OCI-LY7 (cell line): ENCODE data around the gene KCNQ1. TPM values are rescaled to one million over a fixed set of nuclear protein-coding genes. Genes with fewer than 3 reads are reported as not detected.

Experiments used
- BruUV-seq: library from RNA; stranded (reverse); fragments of 400-500 nt; replicated peaks from 2 replicates; lab custom pipeline; 2021; lab: Mats Ljungman, UMichigan
- CTCF ChIA-PET: fragments of 300-600 bp; sonication (Branson Sonifier 250); formaldehyde crosslinking; loops from one replicate; lab custom pipeline; 2022; ENCODE audit warnings: antibody characterized with exemption; ENCODE audit not compliant: unreplicated experiment; lab: Charles Lee
- POLR2A ChIA-PET: fragments of 300-600 bp; sonication (Branson Sonifier 250); formaldehyde crosslinking; loops from one replicate; lab custom pipeline; 2022; ENCODE audit warnings: antibody characterized with exemption; lab: Charles Lee
- DNase-seq: peaks from one replicate; pipeline ENCODE4 v3.0.0-alpha.2; 2015; ENCODE audit warnings: low spot score
- H2AFZ ChIP-seq: fragments of 200-600 bp; sonication (generic), shearing (Covaris generic); 2 replicates; pipeline ENCODE4 v1.6.1; 2014; ENCODE audit warnings: mild to moderate bottlenecking, antibody characterized with exemption, low read length, moderate library complexity
- H3K27ac ChIP-seq: fragments of 200-600 bp; sonication (generic); 2 replicates; pipeline ENCODE4 v1.5.1; 2014; ENCODE audit warnings: mixed run types, low read depth, mild to moderate bottlenecking, moderate library complexity, low read length, inconsistent platforms; ENCODE audit not compliant: poor library complexity, severe bottlenecking
- H3K36me3 ChIP-seq: fragments of 200-600 bp; sonication (generic); 2 replicates; pipeline ENCODE4 v1.6.1; 2014; ENCODE audit warnings: mild to moderate bottlenecking, antibody characterized with exemption, low read length, moderate library complexity, mixed read lengths; ENCODE audit not compliant: insufficient read depth
- H3K4me1 ChIP-seq: fragments of 200-600 bp; sonication (generic); 2 replicates; pipeline ENCODE4 v1.5.1; 2014; ENCODE audit warnings: mild to moderate bottlenecking, low read length; ENCODE audit not compliant: insufficient read depth, poor library complexity, severe bottlenecking
- H3K4me2 ChIP-seq: fragments of 200-600 bp; sonication (generic); 2 replicates; pipeline ENCODE4 v1.6.1; 2014; ENCODE audit warnings: mild to moderate bottlenecking, low read length
- H3K4me3 ChIP-seq: fragments of 200-600 bp; sonication (generic); 2 replicates; pipeline ENCODE4 v1.5.1; 2014; ENCODE audit warnings: mild to moderate bottlenecking, low read depth, low read length; ENCODE audit not compliant: poor library complexity, severe bottlenecking
- H3K79me2 ChIP-seq: fragments of 200-600 bp; sonication (generic); 2 replicates; pipeline ENCODE4 v1.6.1; 2016; ENCODE audit warnings: low read depth, mild to moderate bottlenecking, low read length, moderate library complexity, mixed read lengths; ENCODE audit not compliant: insufficient read depth
- H3K9me2 ChIP-seq: fragments of 200-600 bp; sonication (generic); 2 replicates; pipeline ENCODE4 v1.6.1; 2016; ENCODE audit warnings: mild to moderate bottlenecking, low read length, mixed read lengths; ENCODE audit not compliant: insufficient read depth
- H3K9me3 ChIP-seq: fragments of 200-600 bp; sonication (generic); 2 replicates; pipeline ENCODE4 v1.6.1; 2014; ENCODE audit warnings: mild to moderate bottlenecking, mixed run types, low read length, mixed read lengths
- H4K20me1 ChIP-seq: fragments of 200-600 bp; sonication (generic); 2 replicates; pipeline ENCODE4 v1.6.1; 2014; ENCODE audit warnings: mild to moderate bottlenecking, antibody characterized with exemption, low read length, moderate library complexity, mixed read lengths; ENCODE audit not compliant: insufficient read depth
- CTCF ChIP-seq: fragments of 200-600 bp; sonication (generic); conservative IDR thresholded peaks from 2 replicates; pipeline ENCODE4 v1.5.1; 2014; ENCODE audit warnings: mild to moderate bottlenecking, antibody characterized with exemption, low read length, moderate library complexity, mixed read lengths
- EZH2phosphoT487 ChIP-seq: fragments of 200-600 bp; sonication (generic); IDR thresholded peaks from 2 replicates; pipeline ENCODE4 v1.6.1; 2018; ENCODE audit warnings: low read depth, borderline replicate concordance, mild to moderate bottlenecking, mixed run types, antibody characterized with exemption, low read length, moderate library complexity, mixed read lengths
- intact Hi-C: fragments of 100-400 bp; cut with micrococcal nuclease; formaldehyde crosslinking; loops from one replicate; pipeline ENCODE4 v1.10.0; 2022; ENCODE audit not compliant: unreplicated experiment
- total RNA-seq, 2 experiments: library from RNA; depleted of rRNA in 1 of 2; stranded (reverse); fragments of >200 nt in 1 of 2; shearing (Covaris generic) in 1 of 2; gene quantifications; 2 replicates each; pipeline ENCODE4 v1.2.3, GENCODE V29; 2014 to 2022

The KCNQ1 gene
- total RNA-seq, 2 experiments from 2014 or later, result 0.22 to 1.3 TPM

GRCh38 chr11:2702771-2703362 is 258.1 kb downstream of the KCNQ1 start:
- Histone ChIP-seq H3K9me3 (no peaks in the 10 kb centered on the region), H3K4me3 (peak overlapping the region; percentile 28), H4K20me1 (0 out of 2 replicates have a peak, but pooled peaks cover 3% of the 10 kb centered on the region), H3K4me1 (peaks cover 42% of the 10 kb centered on the region), H3K27ac (peak overlapping the region; percentile 22), H3K9me2 (no peaks in the 10 kb centered on the region), H3K36me3 (no peaks in the 10 kb centered on the region), H2AFZ (peak overlapping the region; percentile 71; the same call in 1 of the 2 replicates), H3K4me2 (peak overlapping the region; percentile 69), H3K79me2 (peaks cover 14% of the 10 kb centered on the region; the same call in 1 of the 2 replicates)
- intact Hi-C loops, result no loop called here
- no peak for DNase-seq
- TF ChIP-seq CTCF, result no peak
- no peak for TF ChIP-seq EZH2phosphoT487
- ChIA-PET CTCF (no interaction called here), POLR2A (interaction anchor here (1.1 kb wide), 1 partner anchor 10 kb away, joined by 3 read pairs; no protein-coding TSS in a partner anchor)
- no TSS peak for BruUV-seq

DNA sequence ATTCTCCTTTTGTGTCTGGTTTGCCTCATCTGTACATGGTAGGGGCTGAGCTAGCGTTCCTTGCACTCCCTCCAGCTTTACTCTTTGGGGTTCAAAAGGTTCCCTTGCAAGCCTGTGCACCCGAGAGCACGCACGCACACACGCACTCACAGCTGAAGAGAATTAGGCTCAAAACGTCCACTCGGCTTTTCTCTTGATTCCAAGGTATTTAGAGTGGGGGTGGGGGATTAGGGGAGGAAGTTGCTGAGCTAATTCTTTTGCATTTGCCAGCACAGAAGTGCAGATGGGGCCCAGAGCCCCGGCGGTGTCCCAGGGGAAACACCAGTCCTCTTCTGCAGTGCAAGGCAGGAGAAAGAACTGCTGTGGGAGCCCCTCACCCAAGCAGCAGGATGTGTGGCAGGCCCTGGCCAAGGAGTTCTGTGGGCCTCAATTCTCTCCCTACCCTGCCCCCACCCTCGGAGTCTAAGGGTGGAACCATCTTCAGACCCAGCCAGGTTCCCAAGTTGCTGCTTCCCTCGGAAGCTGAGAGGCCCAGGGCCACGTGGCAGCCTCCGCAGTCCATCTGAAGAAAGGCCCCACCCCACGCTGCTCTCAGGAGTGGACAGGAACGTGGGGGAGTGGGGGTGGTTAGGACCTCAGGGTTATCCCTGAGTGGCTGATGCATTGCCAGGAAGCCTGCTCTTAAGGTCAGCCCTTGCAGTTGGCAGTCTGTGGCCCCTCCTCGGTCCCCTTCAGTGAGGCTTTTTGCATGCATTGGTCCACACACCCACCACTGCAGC is 258.7 kb downstream of the KCNQ1 start:
- POLR2A ChIA-PET, result interaction anchor here (1.1 kb wide), 1 partner anchor 10 kb away, joined by 3 read pairs; no protein-coding TSS in a partner anchor

More for the DNA sequence above, 258.7 kb downstream of the KCNQ1 start:
- intact Hi-C loops, result no loop called here
- no peaks in the 10 kb centered on the region for H3K9me2 ChIP-seq
- no peaks in the 10 kb centered on the region for H4K20me1 ChIP-seq
- H3K36me3 ChIP-seq, result no peaks in the 10 kb centered on the region
- H3K79me2 ChIP-seq, result peaks cover 7% of the 10 kb centered on the region; the same call in 1 of the 2 replicates
- TF ChIP-seq CTCF, result no peak
- no peak for TF ChIP-seq EZH2phosphoT487
- peaks cover 39% of the 10 kb centered on the region for H3K4me1 ChIP-seq
- H3K4me3 ChIP-seq, result peak overlapping the region; percentile 28
- peak overlapping the region; percentile 69 for H3K4me2 ChIP-seq
- H3K27ac ChIP-seq, result peak overlapping the region; percentile 22
- peak overlapping the region; percentile 71; the same call in 1 of the 2 replicates for H2AFZ ChIP-seq
- peak; percentile 67 for DNase-seq
- BruUV-seq, result no TSS peak
- CTCF ChIA-PET, result no interaction called here
- no peaks in the 10 kb centered on the region for H3K9me3 ChIP-seq
